SU-DHL-6 (cell line): Measurements from ENCODE around the gene PRR7.

Source experiments
- H2AFZ ChIP-seq: fragments of 200-600 bp; sonication (generic); 2 replicates; pipeline ENCODE4 v1.6.1; 2014; ENCODE audit warnings: low read depth, mild to moderate bottlenecking, moderate library complexity, mixed read lengths, antibody characterized with exemption, low read length; ENCODE audit not compliant: severe bottlenecking
- H3F3A ChIP-seq: fragments of 200-600 bp; shearing (Covaris generic); 2 replicates; pipeline ENCODE4 v1.6.0; 2016; ENCODE audit warnings: antibody characterized with exemption, mild to moderate bottlenecking; ENCODE audit not compliant: insufficient read depth
- H3K27ac ChIP-seq: fragments of 200-600 bp; sonication (generic); 2 replicates; pipeline ENCODE4 v1.5.1; 2016; ENCODE audit warnings: low read depth, mild to moderate bottlenecking, low read length, moderate library complexity, mixed read lengths
- H3K27me3 ChIP-seq: fragments of 200-600 bp; sonication (generic), shearing (Covaris generic); 2 replicates; pipeline ENCODE4 v1.6.0; 2014; ENCODE audit warnings: mild to moderate bottlenecking, low read length
- H3K36me3 ChIP-seq: fragments of 200-600 bp; sonication (generic); 2 replicates; pipeline ENCODE4 v1.6.1; 2014; ENCODE audit warnings: mild to moderate bottlenecking, low read length, mixed read lengths
- H3K4me2 ChIP-seq: fragments of 300-600, 200-600 bp; shearing (Covaris generic), sonication (generic); 2 replicates; pipeline ENCODE4 v1.6.0; 2014; ENCODE audit warnings: low read length, low read depth, mild to moderate bottlenecking; ENCODE audit not compliant: poor library complexity, severe bottlenecking
- H3K4me3 ChIP-seq: fragments of 200-600 bp; sonication (generic); 2 replicates; pipeline ENCODE4 v1.5.1; 2014; ENCODE audit warnings: antibody characterized with exemption, low read length, mild to moderate bottlenecking, mixed read lengths; ENCODE audit not compliant: insufficient read depth, poor library complexity, severe bottlenecking
- H3K79me2 ChIP-seq: fragments of 200-600 bp; sonication (generic); 2 replicates; pipeline ENCODE4 v1.6.1; 2014; ENCODE audit warnings: mild to moderate bottlenecking, low read length, moderate library complexity; ENCODE audit not compliant: insufficient read depth
- H3K9ac ChIP-seq: fragments of 200-600 bp; sonication (generic); 2 replicates; pipeline ENCODE4 v1.7.0; 2014; ENCODE audit warnings: mild to moderate bottlenecking, low read length
- H3K9me2 ChIP-seq: fragments of 200-600 bp; sonication (generic); replicated peaks from 2 replicates; pipeline ENCODE4 v1.6.1; 2014; ENCODE audit warnings: low read length; ENCODE audit not compliant: insufficient read depth
- H3K9me3 ChIP-seq: fragments of 200-600 bp; sonication (generic); 2 replicates; pipeline ENCODE4 v1.6.1; 2014; ENCODE audit warnings: low read length, mixed read lengths; ENCODE audit not compliant: insufficient read depth
- H4K20me1 ChIP-seq: fragments of 200-600 bp; sonication (generic); 2 replicates; pipeline ENCODE4 v1.6.1; 2014; ENCODE audit warnings: low read depth, mild to moderate bottlenecking, antibody characterized with exemption, low read length, moderate library complexity, mixed read lengths
- EZH2phosphoT487 ChIP-seq: fragments of 200-600 bp; sonication (generic), shearing (Covaris generic); conservative IDR thresholded peaks from 2 replicates; pipeline ENCODE4 v1.6.1; 2018; ENCODE audit warnings: mild to moderate bottlenecking, antibody characterized with exemption, low read length, moderate library complexity, mixed read lengths
- TF ChIP-seq, protein P1 (sequence below): fragments of 200-600 bp; sonication (generic); IDR thresholded peaks from one replicate; pipeline ENCODE4 v1.5.1; 2017; ENCODE audit warnings: antibody characterized with exemption, mild to moderate bottlenecking, low read length, moderate library complexity; ENCODE audit not compliant: insufficient read depth, poor library complexity, severe bottlenecking

Gene PRR7

GRCh38 chr5:177474846-177475562 is 28.4 kb downstream of the PRR7 start:
- Histone ChIP-seq H4K20me1 (no peaks in the 10 kb centered on the region), H3K27me3 (no peaks in the 10 kb centered on the region), H3K36me3 (no peaks in the 10 kb centered on the region), H2AFZ (no peak overlapping the region), H3K4me3 (no peak overlapping the region), H3K27ac (no peak overlapping the region), H3K9me3 (no peaks in the 10 kb centered on the region), H3K9ac (no peak overlapping the region), H3K79me2 (peaks cover 13% of the 10 kb centered on the region), H3F3A (no peaks in the 10 kb centered on the region; the same call in 1 of the 2 replicates), H3K4me2 (no peak overlapping the region), H3K9me2 (no peaks in the 10 kb centered on the region)
- TF ChIP-seq, protein P1, sequence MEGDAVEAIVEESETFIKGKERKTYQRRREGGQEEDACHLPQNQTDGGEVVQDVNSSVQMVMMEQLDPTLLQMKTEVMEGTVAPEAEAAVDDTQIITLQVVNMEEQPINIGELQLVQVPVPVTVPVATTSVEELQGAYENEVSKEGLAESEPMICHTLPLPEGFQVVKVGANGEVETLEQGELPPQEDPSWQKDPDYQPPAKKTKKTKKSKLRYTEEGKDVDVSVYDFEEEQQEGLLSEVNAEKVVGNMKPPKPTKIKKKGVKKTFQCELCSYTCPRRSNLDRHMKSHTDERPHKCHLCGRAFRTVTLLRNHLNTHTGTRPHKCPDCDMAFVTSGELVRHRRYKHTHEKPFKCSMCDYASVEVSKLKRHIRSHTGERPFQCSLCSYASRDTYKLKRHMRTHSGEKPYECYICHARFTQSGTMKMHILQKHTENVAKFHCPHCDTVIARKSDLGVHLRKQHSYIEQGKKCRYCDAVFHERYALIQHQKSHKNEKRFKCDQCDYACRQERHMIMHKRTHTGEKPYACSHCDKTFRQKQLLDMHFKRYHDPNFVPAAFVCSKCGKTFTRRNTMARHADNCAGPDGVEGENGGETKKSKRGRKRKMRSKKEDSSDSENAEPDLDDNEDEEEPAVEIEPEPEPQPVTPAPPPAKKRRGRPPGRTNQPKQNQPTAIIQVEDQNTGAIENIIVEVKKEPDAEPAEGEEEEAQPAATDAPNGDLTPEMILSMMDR: no peak
- TF ChIP-seq EZH2phosphoT487: no peak

- H3K9ac ChIP-seq: no peak overlapping the region
- no peaks in the 10 kb centered on the region for H3K9me3 ChIP-seq
- TF ChIP-seq EZH2phosphoT487: no peak
- TF ChIP-seq, protein P1: no peak
- no peaks in the 10 kb centered on the region for H4K20me1 ChIP-seq
- H3K4me2 ChIP-seq: no peak overlapping the region
- H3K9me2 ChIP-seq: no peaks in the 10 kb centered on the region
- no peak overlapping the region for H3K4me3 ChIP-seq
- H3F3A ChIP-seq: no peaks in the 10 kb centered on the region; the same call in 1 of the 2 replicates
- H2AFZ ChIP-seq: no peak overlapping the region
- H3K79me2 ChIP-seq: peaks cover 9% of the 10 kb centered on the region; the same call in 1 of the 2 replicates
- no peak overlapping the region for H3K27ac ChIP-seq
- no peaks in the 10 kb centered on the region for H3K27me3 ChIP-seq
- H3K36me3 ChIP-seq: no peaks in the 10 kb centered on the region
Measured at GRCh38 chr5:177475563-177476427, 29.2 kb downstream of the PRR7 start.

GRCh38 chr5:177476531-177477233 is 30.1 kb downstream of the PRR7 start:
- H3K9ac ChIP-seq: no peak overlapping the region
- H3K27me3 ChIP-seq: no peaks in the 10 kb centered on the region
- H3K4me2 ChIP-seq: no peak overlapping the region
- peaks cover 9% of the 10 kb centered on the region; the same call in 1 of the 2 replicates for H3K79me2 ChIP-seq
- no peaks in the 10 kb centered on the region for H3K9me3 ChIP-seq
- H4K20me1 ChIP-seq: no peaks in the 10 kb centered on the region
- H3K27ac ChIP-seq: no peak overlapping the region
- H2AFZ ChIP-seq: no peak overlapping the region
- H3K9me2 ChIP-seq: no peaks in the 10 kb centered on the region
- H3K4me3 ChIP-seq: no peak overlapping the region
- H3K36me3 ChIP-seq: no peaks in the 10 kb centered on the region
- no peaks in the 10 kb centered on the region; the same call in 1 of the 2 replicates for H3F3A ChIP-seq
- TF ChIP-seq EZH2phosphoT487: no peak
- TF ChIP-seq, protein P1: no peak
